ENCODE results near the gene EFCAB6. TPM values are rescaled to one million over a fixed set of nuclear protein-coding genes. Genes with fewer than 3 reads are reported as not detected.

Gene EFCAB6
- total RNA-seq, 4 donors from 2014 or later = 2.0 to 8.4 (median 5.7) TPM

DNA sequence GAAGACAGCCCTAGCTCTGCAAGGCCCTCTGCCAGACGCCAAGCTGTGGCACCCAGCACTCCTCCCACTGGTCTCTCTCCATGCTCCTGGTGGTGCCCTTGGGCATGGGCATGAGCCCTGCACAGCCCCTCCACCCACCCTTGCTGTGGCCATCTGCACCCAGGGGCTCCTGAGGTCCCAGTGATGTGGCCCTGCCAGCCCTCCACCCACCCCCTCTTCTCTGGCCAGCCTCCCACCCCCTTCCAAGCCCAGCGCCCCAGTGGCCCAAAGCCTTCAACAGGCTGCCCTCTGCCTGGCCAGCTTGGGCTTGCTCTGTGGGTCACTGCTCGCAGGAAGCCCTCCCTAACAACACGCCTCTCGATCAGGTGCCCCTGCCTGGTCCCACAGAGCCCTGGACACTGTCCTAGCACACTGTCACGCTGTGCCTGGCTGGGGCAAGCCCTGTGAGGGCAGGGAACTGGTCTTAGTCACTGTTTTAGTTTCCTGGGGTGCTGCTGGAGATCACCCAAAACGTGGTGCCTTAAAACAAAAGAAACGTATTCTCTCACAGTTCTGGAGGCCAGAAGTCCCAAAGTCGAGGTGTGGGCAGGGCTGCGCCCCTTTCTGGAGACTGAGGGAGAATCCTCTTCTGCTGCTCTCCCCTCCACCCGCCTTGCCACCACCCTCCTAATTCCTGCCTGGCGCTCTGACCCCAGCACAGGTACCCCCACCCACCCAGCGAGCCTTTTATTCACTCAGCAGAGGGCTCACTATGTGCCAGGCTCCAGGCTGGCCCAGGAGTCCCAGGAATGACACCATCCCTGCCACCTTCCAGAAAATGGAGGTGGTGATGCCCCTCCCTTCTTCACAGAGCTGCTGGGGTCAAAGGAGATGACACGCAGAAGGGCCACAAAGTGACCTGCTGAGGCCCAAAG is 35.5 kb upstream of the EFCAB6 start:
- TF ChIP-seq, protein P1, sequence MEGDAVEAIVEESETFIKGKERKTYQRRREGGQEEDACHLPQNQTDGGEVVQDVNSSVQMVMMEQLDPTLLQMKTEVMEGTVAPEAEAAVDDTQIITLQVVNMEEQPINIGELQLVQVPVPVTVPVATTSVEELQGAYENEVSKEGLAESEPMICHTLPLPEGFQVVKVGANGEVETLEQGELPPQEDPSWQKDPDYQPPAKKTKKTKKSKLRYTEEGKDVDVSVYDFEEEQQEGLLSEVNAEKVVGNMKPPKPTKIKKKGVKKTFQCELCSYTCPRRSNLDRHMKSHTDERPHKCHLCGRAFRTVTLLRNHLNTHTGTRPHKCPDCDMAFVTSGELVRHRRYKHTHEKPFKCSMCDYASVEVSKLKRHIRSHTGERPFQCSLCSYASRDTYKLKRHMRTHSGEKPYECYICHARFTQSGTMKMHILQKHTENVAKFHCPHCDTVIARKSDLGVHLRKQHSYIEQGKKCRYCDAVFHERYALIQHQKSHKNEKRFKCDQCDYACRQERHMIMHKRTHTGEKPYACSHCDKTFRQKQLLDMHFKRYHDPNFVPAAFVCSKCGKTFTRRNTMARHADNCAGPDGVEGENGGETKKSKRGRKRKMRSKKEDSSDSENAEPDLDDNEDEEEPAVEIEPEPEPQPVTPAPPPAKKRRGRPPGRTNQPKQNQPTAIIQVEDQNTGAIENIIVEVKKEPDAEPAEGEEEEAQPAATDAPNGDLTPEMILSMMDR (IDR thresholded peaks at IDR 0.05) = no peak
- TF ChIP-seq POLR2A (IDR thresholded peaks at IDR 0.05) = no peak
- no peak for DNase-seq
- Histone ChIP-seq H3K4me3 (no peak overlapping the region), H3K27me3 (no peaks in the 10 kb centered on the region), H3K27ac (no peak overlapping the region), H3K4me1 (no peaks in the 10 kb centered on the region), H3K9me3 (no peaks in the 10 kb centered on the region), H3K36me3 (no peaks in the 10 kb centered on the region)
- intact Hi-C loops (cut with DNase I; ENCODE audit: low total_unique reads) = no loop called here

DNA sequence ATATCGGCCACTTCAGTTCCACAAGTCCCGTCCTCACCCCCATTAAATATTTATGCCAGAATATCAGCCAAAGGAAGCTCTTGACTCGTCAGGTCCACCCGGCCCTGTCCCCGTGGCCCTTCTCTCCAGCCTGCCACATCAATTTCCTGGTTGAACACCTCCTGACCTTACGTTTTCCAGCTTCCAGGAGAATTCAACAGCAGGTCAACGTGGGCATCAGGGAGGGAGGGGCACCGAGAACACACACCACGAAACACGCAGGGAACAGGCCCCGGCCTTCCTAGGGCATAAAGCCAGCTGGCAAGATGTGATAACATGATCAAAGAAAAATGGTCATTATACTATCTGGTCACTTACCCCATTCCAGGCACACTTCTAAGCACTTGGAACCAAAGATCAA is 34.9 kb upstream of the EFCAB6 start:
- intact Hi-C loops (cut with DNase I; ENCODE audit: low total_unique reads) = no loop called here
- DNase-seq = no peak

DNA sequence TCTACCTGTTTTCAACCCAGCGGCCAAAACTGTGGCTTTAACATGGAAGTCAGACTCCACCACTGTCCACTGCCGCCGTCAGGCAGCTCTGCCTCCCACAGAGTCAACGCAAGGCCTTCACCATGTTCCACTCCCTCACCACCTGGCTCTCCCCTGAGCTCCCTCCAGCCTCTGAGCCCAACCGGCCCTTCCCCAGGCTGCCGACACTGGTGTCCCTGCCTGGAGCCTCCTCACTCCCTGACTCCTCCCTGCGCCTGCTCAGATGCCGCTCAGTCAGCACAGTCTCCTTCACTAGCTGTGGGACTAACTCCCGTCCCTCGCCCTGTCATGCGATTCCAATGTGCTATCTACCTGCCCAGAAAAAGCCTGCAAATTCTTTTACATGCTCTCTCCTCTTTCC is 33.9 kb upstream of the EFCAB6 start:
- H3K27ac ChIP-seq = no peak overlapping the region
- no peaks in the 10 kb centered on the region for H3K36me3 ChIP-seq
- no peaks in the 10 kb centered on the region for H3K4me1 ChIP-seq
- H3K27me3 ChIP-seq = no peaks in the 10 kb centered on the region
- DNase-seq = no peak
- no peak overlapping the region for H3K4me3 ChIP-seq
- TF ChIP-seq, protein P1 (IDR thresholded peaks at IDR 0.05) = no peak
- no peak for TF ChIP-seq POLR2A (IDR thresholded peaks at IDR 0.05)
- no peaks in the 10 kb centered on the region for H3K9me3 ChIP-seq
- intact Hi-C loops (cut with DNase I; ENCODE audit: low total_unique reads) = no loop called here

More for the DNA sequence above, 34.9 kb upstream of the EFCAB6 start:
- TF ChIP-seq, protein P1 (IDR thresholded peaks at IDR 0.05) = no peak
- no peak for TF ChIP-seq POLR2A (IDR thresholded peaks at IDR 0.05)
- no peak overlapping the region for H3K27ac ChIP-seq
- H3K9me3 ChIP-seq = no peaks in the 10 kb centered on the region
- no peak overlapping the region for H3K4me3 ChIP-seq
- no peaks in the 10 kb centered on the region for H3K27me3 ChIP-seq
- no peaks in the 10 kb centered on the region for H3K36me3 ChIP-seq
- H3K4me1 ChIP-seq = no peaks in the 10 kb centered on the region

DNA sequence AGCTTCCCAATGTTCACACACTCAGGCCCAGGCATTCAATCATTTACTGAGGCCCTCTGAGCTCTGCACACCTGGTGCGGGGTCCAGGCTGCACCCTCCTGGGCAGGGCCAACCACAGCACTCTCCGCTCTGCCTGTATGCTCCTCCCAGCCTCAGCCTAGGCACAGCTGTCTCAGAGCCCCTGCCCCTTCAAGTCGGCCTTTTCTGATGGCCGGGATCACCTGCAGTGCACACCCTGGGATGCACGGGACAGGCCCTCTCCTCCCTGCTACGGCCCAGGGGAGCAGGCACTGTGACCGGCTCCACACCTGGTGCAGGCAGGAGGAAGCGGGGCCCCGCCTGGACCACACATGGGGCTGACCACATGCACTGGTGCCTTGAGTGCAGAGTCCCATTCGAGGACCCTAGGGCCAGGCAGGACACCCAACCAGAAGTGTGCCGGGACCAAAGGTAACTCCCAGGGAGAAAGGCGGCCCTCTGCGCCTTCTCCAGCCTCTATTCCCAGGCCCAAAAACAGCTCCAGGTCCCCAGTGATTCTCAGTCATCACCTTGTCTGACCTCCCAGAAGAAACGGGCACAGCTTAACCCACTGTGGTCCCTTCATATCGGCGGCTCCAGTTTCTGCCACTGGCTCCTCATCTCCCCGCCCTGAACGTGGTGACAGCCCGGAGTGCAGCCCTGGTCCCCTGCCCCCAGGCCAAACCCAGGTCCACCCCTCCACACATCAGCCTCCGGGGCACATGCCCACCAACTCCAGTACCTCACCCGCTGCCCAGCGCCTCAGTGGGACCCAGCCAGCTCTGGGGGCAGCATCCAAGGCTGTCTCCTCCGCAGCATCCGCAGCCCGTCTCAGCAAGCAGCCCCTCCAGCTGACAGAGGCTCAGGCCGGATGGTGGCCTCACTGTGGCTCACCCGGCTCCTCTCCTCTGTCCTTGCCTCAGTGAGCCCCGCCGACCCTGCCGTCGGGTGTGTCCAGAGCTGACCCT is 32.7 kb upstream of the EFCAB6 start:
- Histone ChIP-seq H3K27ac (no peak overlapping the region), H3K4me3 (no peak overlapping the region), H3K9me3 (no peaks in the 10 kb centered on the region), H3K27me3 (no peaks in the 10 kb centered on the region), H3K4me1 (no peaks in the 10 kb centered on the region), H3K36me3 (no peaks in the 10 kb centered on the region)
- intact Hi-C loops (cut with DNase I; ENCODE audit: low total_unique reads) = no loop called here
- no peak for TF ChIP-seq POLR2A (IDR thresholded peaks at IDR 0.05)
- TF ChIP-seq, protein P1 (IDR thresholded peaks at IDR 0.05) = no peak
- no peak for DNase-seq
